Activated T-helper 2 cell treated with anti-CD3 and anti-CD28 coated beads, Interferon-gamma antibody, Interleukin-2, Interleukin-4, amounts not matched to agents 10 μg/mL and 5 μg/mL and 100 μg/mL, durations not matched to agents 14 hours and 24 hours and 36 hours (primary cell): ENCODE results near the gene LIN28B. TPM values are rescaled to one million over a fixed set of nuclear protein-coding genes. Genes with fewer than 3 reads are reported as not detected.

Experiments used
- DNase-seq: peaks from one replicate; pipeline ENCODE4 v3.0.0; 2021; ENCODE audit warnings: low spot score
- H3K27ac Mint-ChIP-seq: one replicate; pipeline ENCODE4 v1.8.0; 2021; ENCODE audit warnings: mixed read lengths
- H3K27me3 Mint-ChIP-seq: one replicate; pipeline ENCODE4 v1.8.0; 2021; ENCODE audit warnings: low read depth, mixed read lengths
- H3K36me3 Mint-ChIP-seq: one replicate; pipeline ENCODE4 v1.8.0; 2021; ENCODE audit warnings: low read depth, mixed read lengths
- H3K4me1 Mint-ChIP-seq: one replicate; pipeline ENCODE4 v1.8.0; 2021; ENCODE audit warnings: low read depth, mixed read lengths
- H3K4me3 Mint-ChIP-seq: one replicate; pipeline ENCODE4 v1.8.0; 2021; ENCODE audit warnings: low read depth, mild to moderate bottlenecking, moderate library complexity, mixed read lengths
- H3K9me3 Mint-ChIP-seq: one replicate; pipeline ENCODE4 v1.8.0; 2021; ENCODE audit warnings: mixed read lengths
- intact Hi-C: fragments of 100-400 bp; cut with micrococcal nuclease; formaldehyde crosslinking; loops from one replicate; pipeline ENCODE4 v1.15.1; 2023
- total RNA-seq: library from RNA; stranded (reverse); gene quantifications from 2 replicates; pipeline ENCODE4 v1.2.3, GENCODE V29; 2022

The LIN28B gene
- total RNA-seq, 1 donor from 2014 or later, result 0.05 TPM

DNA sequence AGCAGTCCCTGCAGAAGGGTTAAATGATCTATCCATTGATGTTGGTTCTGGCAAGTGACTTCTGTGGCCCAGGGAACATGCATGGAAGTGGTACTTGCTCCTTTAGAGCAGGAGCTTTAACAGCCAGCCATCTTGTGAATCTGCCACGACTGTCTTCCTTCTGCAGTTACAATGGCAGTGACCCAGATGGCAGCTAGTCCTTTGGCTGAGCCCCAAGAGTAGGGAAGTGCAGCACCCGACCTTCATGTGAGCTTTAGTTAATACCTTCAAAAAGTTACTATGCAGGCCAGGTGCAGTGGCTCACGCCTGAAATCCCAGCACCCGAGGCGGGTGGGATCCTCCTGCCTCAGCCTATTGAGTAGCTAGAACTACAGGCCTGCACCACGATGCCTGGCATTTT lies 156.5 kb downstream of the LIN28B start:
- intact Hi-C loops, result no loop called here
- H3K9me3 Mint-ChIP-seq, result no peaks in the 10 kb centered on the region
- no peak overlapping the region for H3K4me3 Mint-ChIP-seq
- H3K27me3 Mint-ChIP-seq, result peaks cover 28% of the 10 kb centered on the region
- H3K4me1 Mint-ChIP-seq, result no peaks in the 10 kb centered on the region
- no peak for DNase-seq
- no peaks in the 10 kb centered on the region for H3K36me3 Mint-ChIP-seq
- H3K27ac Mint-ChIP-seq, result no peak overlapping the region

DNA sequence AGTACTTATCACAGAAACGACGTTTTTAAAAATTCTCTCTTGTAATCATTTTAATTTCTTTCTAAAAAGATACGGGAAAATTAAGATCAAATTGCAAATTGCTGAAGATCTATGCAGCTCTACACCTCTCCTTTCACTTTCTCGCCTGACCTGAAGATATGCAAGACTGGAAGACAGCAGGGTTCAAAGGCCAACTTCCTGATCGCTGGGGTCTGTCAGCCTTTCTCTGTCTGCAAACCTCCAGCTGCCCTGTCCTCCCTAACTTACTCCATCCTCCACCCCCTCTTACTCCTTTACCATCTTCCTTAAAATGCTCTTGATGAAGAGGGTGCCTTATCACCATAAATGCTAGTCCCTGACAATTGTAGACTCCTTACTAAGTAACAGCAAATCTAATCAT lies 159.2 kb downstream of the LIN28B start:
- no peak overlapping the region for H3K4me3 Mint-ChIP-seq
- DNase-seq, result no peak
- no peak overlapping the region for H3K27ac Mint-ChIP-seq
- H3K9me3 Mint-ChIP-seq, result no peaks in the 10 kb centered on the region
- H3K4me1 Mint-ChIP-seq, result no peaks in the 10 kb centered on the region
- H3K27me3 Mint-ChIP-seq, result peaks cover 25% of the 10 kb centered on the region
- intact Hi-C loops, result no loop called here
- H3K36me3 Mint-ChIP-seq, result no peaks in the 10 kb centered on the region

DNA sequence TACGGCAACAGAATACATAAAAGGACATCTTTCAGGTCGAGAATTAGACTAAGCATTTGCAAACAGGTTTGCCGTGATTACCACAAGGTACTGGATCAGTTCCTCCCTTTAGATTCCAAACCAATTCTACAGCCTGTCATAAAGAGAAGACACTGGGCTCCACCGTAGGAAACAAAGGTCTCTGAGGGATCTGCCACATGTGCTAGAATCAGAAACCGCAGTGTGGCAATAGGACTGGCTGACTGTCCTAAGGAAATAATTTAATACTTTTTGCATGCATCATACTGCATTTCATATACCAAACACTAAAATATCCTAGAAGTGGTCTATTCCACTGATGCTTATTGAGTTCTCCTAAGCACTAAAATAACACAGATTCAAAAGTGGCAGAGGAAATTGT lies 163.7 kb downstream of the LIN28B start:
- no peak for DNase-seq
- Mint-ChIP-seq H3K4me3 (no peak overlapping the region), H3K27ac (no peak overlapping the region), H3K9me3 (no peaks in the 10 kb centered on the region), H3K27me3 (peaks cover 15% of the 10 kb centered on the region), H3K36me3 (no peaks in the 10 kb centered on the region), H3K4me1 (no peaks in the 10 kb centered on the region)
- intact Hi-C loops, result no loop called here

DNA sequence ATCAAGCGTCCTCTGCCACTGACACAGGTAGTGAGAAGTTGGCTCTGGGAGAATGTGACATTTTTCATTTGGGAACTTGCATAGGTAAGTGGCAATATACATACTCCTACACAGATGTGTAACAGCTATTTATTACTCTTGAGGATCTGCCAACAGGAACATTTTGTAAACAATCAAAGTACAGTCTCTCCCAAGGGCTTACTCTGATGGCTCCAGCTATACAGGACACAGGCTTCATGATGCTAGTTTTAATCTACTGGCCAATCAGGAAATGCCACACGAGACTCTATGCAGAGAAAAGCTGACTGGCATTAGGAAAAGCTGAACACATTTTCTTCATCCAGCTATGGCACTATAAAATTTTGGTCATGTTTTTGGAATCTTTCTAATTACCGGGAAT lies 165.1 kb downstream of the LIN28B start:
- intact Hi-C loops, result no loop called here
- Mint-ChIP-seq H3K36me3 (no peaks in the 10 kb centered on the region), H3K27ac (no peak overlapping the region), H3K4me3 (no peak overlapping the region), H3K4me1 (no peaks in the 10 kb centered on the region), H3K9me3 (no peaks in the 10 kb centered on the region), H3K27me3 (peaks cover 10% of the 10 kb centered on the region)
- DNase-seq, result no peak

DNA sequence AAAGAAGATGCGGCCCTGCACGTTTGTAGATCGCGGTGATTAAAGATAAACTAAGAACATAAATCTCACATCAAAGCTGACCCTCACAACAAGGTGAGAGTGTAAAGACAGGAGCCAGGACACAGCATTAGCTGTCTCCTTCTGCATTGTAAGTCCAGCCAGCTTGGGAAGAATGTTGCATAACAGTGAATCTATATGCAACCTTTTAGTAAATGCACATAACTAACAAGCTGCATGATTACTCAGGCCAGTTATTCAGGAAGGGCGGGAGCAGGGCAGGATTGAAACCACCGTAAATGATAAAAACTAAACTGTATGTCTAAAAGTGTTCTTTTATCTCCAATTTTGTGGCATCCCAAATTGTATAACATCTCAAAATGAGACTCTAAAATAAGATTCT lies 165.8 kb downstream of the LIN28B start:
- Mint-ChIP-seq H3K27me3 (peaks cover 7% of the 10 kb centered on the region), H3K27ac (no peak overlapping the region), H3K4me3 (no peak overlapping the region), H3K4me1 (no peaks in the 10 kb centered on the region), H3K36me3 (no peaks in the 10 kb centered on the region), H3K9me3 (no peaks in the 10 kb centered on the region)
- no peak for DNase-seq
- intact Hi-C loops, result no loop called here

Other genes with a start within 250 kb of the LIN28B start
- 19.0 and 19.2 TPM in 2 replicates for gene HACE1, start 97.2 kb upstream of the LIN28B start, total RNA-seq
- gene POPDC3, start 222.9 kb downstream of the LIN28B start, total RNA-seq, result not detected in 2 replicates